HG02571 (cell line): Measurements from ENCODE around the gene USP2.

Experiments used
- ATAC-seq: cut with Tn5 transposase; IDR thresholded peaks from one replicate; pipeline ENCODE4 v1.9.1; 2021; ENCODE audit warnings: mild to moderate bottlenecking, moderate library complexity; ENCODE audit not compliant: unreplicated experiment

The USP2 gene

GRCh38 chr11:119381181-119381988 is at the start of gene USP2:
USP2 (minus strand) TSS chr11:119381690; CDS start chr11:119373480, 8,210 bp downstream.
- ATAC-seq: peak; percentile 98

DNA sequence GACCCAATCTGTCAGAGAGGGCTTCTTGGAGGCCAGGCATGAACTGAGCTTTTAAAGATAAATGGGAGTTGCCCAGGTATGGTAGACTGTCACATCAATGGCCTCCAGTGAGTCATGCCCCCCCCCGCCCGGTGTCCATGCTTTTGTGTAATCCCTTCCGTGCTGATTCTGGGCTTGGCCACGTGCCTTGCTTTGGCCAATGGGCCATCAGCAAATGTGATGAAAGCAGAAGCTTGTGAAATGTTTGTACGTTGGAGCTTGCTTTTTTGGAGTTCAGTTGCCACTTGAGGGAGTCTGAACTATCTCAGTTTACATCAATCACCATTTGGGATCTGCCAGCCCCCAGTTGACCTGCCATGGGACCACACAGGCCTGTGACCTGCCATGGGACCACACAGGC is 45.8 kb upstream of the USP2 start:
- no peak for ATAC-seq

GRCh38 chr11:119426142-119426541 is 44.7 kb upstream of the USP2 start:
- ATAC-seq: no peak

GRCh38 chr11:119424775-119425174 is 43.3 kb upstream of the USP2 start:
- no peak for ATAC-seq

GRCh38 chr11:119424276-119424675 is 42.8 kb upstream of the USP2 start:
- ATAC-seq: no peak

- no peak for ATAC-seq
Observed at GRCh38 chr11:119423509-119424254, 42.2 kb upstream of the USP2 start.

DNA sequence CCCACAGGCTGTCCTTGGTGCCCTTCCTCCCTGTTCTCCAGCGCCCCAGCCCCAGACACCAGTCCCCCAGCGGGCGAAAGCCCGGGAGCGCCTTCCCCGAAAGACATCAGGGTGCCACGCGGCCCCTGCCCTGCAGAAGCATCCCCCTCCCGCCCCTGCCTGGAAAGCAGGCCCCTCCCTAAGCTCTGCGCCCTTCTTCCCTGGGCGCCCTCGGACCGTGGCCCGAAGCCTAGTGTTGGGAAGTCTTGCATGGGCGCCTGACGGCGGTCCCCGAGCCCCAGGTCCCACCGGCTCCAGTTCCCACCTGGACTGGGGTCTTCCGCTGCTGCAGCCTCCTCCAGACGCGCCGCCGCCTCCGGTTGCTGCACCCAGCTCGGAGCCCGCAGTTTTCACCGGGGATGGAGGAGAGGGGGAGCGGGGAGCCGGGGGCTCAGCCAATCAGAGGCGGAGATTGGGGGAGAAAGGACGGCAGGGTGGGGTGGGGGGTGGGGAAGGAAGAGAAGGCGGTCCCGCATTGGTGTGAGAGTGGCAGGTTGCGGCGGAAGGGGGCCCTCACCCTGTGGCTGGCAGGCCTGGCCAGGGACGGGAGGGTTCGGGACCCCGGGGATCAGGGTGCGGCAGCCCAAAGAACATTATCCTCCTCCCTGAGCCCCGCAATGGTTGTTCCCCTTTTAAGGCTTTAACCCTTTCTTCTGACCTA is 41.5 kb upstream of the USP2 start, which contains the start of gene THY1:
TSS of gene THY1 (minus strand) at position 364 of the 700 bp plus-strand sequence. CDS start 2,267 bp downstream, outside the sequence.
- no peak for ATAC-seq

DNA sequence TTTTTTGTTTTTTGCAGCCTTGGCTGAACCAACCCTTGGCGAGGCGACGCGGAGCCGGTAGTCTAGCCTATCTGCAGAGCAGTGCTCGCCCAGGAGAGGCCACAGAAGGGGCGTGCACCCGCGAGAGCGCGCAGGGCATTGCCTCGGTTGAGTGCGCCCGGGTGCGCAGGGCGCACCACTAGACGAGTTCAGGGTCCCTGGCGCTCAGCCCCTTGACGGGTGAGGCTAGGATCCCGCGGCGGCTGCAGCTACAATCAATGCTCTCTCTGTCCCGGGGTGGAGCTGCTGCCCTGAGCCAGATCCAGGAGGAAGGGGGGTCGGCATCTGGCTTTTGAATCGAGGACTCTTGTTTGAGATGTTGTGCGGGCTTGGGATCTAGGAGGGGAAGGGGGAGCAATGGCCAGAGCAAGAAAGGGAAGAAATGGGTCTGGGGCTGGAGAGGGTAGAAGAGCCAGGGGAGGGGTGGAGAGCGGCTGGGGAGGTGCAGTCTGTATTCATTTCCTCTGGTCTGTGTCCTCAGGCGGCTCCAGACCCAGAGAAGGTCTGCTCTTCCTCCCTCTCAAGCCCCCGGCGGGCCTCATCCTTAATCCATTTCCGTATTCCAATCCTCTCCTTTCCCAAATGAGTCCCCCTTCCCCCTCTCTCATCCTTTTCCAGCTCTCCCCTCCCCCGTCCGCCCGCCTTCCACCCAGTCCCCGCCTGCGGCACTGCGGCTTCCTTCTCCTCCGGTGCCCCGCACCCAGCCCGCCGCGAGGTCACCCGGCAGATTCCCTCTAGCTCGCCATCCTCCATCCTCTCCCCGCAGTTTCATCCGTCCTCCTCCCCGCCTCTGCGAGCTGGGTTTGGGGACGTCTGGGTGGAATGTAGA is 40.7 kb upstream of the USP2 start:
- ATAC-seq: no peak

- ATAC-seq: no peak
Observed at GRCh38 chr11:119421351-119421750, 39.9 kb upstream of the USP2 start.

- ATAC-seq: no peak
Observed at GRCh38 chr11:119420631-119421030, 39.1 kb upstream of the USP2 start.

DNA sequence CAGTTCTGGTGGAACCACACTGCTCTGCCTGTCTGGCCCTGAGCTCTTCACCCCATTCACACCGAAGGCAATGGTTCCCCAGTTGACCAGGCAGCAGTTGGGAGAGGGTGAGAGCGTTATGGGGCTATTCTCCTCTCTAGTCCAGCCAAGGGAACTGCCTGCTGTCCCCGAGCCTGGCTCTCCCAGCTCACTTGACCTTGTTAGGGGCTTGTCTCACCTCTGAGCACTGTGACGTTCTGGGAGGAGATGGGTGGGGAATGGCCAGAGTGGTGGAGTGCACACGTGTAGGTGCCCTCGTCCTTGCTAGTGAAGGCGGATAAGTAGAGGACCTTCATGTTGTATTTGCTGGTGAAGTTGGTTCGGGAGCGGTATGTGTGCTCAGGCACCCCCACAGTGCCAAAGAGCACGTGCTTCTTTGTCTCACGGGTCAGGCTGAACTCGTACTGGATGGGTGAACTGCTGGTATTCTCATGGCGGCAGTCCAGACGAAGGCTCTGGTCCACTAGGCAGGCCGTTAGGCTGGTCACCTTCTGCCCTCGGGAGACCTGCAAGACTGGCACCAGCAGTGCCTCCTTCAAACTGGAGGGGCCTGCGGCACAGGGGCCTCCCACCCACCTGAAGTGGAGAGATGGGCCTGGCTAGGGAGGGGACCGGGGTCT is 38.5 kb upstream of the USP2 start:
- ATAC-seq: no peak

DNA sequence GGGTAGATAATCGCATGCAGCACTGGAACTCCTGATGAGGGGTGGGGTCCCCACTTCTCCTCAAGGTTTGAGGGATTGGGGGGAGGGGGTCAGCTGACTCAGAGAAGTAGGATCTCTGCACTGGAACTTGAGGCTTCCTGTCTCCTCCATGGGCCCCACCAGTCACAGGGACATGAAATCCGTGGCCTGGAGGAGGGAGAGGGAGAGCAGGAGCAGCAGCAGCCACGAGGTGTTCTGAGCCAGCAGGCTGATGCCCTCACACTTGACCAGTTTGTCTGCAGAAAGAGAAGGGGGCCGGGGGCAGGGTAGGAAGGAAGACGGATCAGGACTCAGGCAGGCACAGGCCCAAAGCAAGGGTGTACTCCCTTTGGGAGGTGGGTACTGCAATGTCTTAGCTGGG is 37.8 kb upstream of the USP2 start:
- ATAC-seq: no peak

DNA sequence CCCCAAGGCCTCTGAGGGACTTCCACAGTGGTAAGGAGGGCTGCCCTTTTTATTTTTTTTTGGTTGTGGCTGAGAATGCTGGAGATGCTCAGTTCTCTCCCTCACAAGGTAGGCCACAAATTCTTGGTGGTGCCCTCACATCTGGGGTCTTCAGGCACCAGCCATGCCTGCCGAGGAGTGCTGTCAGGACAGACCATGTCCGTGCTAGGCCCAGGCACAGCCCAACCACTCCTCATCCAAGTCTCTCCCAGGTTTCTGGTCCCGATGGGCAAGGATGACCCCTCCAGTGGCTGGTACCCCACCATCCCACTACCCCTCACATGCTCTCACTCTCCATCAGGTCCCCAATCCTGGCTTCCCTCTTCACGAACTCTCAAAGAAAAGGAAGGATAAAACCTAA is 37.3 kb upstream of the USP2 start:
- ATAC-seq: no peak

GRCh38 chr11:119417726-119418540 is 36.4 kb upstream of the USP2 start:
- no peak for ATAC-seq

DNA sequence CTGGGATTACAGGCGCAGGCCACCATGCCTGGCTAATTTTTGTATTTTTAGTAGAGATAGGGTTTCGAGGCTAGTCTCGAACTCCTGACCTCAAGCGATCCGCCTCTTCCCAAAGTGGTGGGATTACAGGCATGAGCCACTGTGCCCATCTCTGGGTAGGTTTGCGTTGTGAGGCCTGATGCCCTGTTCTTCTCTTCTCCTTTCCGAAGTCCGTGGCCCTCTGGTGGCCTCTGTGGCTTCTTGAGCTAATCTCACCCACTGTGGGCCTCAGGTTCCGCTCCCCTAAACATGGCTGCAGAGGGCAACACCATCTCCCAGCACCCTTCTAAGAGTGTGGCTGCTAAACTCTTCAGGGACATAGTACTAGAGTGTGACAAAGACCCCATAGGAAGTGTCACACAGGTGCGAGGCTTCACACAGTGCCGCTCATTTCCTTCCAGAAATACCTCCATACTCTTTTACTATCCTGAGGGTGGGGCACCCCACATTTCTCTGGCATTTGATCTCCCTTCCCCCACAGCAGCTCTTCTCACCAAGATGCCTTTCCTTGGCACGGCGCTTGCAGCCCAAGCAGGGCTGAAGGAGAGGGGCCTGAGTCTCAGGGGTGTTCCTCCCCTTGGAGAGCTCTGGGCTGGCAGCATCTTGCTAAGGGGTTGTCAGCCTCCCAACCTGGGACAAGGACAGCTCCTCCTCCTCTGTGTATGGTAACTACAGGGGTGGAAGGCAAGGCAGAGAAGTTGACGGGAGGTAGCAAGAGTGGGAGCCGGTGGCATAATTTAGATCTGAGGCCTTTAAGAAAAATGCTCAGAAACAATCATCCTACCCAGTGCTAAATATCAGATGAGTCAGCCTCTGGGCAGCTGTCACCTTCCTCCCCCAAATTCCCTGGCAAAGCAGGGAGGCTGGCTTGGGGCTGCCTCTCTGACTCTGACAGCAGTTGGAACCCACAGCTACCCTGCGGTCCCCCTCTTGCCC is 35.4 kb upstream of the USP2 start:
- no peak for ATAC-seq

- ATAC-seq: no peak
Observed at GRCh38 chr11:119415966-119416365, 34.5 kb upstream of the USP2 start.

DNA sequence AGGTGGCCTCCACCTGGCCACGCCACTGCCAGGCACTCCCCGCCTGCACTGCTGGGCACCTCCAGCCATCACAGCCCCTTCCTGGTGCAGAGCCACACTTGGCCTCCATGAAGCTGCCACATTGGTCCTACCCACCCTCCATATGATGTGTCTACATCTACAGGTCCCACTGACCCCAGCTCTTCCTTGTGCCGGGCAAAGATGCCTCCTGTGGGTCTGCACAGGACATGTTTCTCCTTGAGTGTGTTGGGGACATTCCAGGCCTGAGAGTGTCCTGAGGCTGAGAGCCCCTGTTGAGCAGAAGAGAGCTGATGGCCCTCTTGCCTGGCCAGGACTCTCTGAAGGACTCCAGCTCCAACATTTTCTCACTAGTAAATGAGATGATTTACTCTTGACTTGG is 34.0 kb upstream of the USP2 start:
- ATAC-seq: no peak

DNA sequence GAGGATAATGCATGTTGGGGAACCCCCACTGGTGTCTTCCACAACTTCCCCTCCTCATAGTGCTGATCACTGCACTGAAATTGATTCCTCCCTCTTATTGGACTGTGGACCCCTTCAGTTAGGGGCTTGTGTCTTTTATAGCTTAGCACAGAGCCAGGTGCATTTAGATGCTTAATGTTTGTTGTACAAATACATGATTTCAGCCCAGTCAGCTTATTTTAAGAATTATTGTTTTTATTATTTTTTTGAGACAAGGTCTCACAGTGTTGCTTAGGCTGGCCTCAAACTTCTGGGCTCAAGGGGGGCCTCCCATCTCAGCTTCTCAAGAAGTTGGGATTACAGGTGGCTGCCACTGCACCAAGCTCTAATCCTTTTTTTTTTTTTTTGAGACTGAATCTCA is 33.2 kb upstream of the USP2 start:
- no peak for ATAC-seq
